Stimulated activated CD8-positive, alpha-beta memory T cell treated with anti-CD3 and anti-CD28 coated beads, Interleukin-7, amount 100 ng/mL, for 24 hours (primary cell): ENCODE data around the gene DMD.

Experiments used
- DNase-seq: peaks from one replicate; pipeline ENCODE4 v3.0.0-alpha.2; 2020; ENCODE audit warnings: low read depth

The DMD gene

GRCh38 chrX:31170792-31171191 is 2040.6 kb downstream of the DMD start:
- no peak for DNase-seq

- DNase-seq: no peak
Observed at GRCh38 chrX:31168551-31168950, 2042.8 kb downstream of the DMD start.

DNA sequence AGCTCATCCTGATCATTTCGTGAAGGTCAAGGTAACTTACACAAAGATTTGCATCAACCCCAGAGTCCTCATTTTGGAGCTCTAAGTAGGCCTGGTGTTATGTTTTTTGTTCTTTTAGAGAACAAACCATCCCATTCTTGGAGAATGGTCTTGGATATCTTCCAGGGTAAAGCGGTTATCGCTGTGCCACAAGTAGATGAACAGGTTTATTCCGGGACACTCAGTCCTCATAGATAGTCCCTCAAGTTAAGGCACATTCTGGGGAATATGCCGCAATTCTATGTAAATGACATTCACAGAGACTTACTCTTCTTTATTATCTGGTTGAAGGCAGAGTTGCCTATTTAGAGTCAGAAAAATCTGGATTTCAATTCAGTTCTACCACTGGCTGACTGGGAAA is 2044.5 kb downstream of the DMD start:
- DNase-seq: no peak

DNA sequence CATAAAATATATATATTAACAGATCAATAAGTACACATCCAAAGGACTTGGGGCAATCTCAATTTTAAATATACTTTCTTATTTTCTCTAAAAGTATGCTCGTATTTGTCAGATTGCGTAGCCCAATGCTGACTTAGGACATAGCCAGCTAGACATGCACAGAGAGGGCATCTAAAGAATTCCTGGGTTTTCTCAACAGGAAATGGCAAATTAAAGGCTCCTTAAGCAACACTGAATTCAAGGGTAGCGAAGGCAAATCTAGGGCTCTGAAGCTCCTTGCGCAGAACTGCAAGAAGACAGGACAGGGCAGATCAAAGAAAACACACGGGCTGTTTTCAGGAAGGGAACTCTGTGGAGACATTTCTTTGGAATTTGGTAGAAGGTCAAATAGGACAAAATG is 2044.9 kb downstream of the DMD start:
- DNase-seq: no peak

GRCh38 chrX:31165241-31166035 is 2045.9 kb downstream of the DMD start:
- no peak for DNase-seq

- no peak for DNase-seq
Observed at GRCh38 chrX:31154946-31155345, 2056.4 kb downstream of the DMD start.

GRCh38 chrX:31153475-31154047 is 2057.8 kb downstream of the DMD start:
- no peak for DNase-seq

DNA sequence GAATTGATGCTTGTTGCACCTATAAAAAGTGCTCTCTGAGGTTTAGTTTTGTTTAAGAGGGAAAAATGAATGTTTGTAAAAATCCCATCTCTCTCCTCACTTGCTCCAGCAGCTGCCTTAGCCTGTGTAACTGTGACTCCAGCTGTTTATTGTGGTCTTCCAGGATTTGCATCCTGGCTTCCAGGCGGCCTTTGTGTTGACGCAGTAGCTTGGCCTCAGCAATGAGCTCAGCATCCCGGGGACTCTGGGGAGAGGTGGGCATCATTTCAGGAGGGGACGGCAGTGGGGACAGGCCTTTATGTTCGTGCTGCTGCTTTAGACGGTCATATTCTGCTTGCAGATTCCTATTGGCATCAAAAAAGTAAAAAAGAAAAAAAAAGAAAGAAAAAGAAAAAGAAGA is 2064.2 kb downstream of the DMD start:
- no peak for DNase-seq

- no peak for DNase-seq
Observed at GRCh38 chrX:31139961-31140360, 2071.4 kb downstream of the DMD start.

GRCh38 chrX:31138124-31138523 is 2073.2 kb downstream of the DMD start:
- DNase-seq: no peak

DNA sequence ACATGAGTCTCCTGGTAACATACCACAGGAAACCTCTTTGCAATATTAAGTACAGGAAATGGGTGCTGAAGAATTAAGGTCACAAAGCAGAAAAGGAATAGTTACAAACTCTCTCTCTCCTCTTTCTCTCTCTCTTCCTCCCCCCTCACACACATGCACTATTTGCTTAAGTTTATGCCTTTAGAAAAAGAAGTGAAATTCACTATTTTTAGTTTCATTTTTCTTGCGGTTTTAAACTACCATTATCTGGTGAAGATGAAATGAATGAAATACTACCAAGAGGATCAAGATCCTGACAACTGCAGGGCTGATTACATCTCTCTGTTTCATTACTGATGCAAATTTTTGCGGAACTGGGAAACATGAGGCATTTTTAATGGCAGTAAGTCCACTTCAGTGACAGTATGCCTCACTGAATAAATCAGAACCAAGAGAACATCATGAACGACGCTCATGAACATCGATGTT is 2075.2 kb downstream of the DMD start:
- no peak for DNase-seq

DNA sequence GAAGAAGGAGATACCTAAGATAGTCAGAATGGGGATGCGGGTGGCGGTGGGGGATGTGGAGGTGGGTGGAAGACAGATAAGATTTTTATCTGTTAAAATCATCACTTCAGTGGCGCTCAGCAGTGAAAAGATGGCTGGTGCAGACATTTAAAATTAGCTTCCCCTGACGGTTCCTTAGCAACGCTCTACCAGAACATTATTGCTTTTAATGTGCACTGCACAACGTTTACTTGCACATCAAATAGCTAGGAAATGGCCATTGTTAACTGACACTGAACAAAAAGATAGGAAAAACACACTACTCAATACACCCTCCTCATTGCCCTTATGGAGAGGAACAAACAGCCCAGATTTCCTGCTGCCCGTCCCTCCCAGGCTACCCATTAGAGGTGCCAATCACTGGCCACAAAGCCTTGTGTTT is 2078.5 kb downstream of the DMD start:
- no peak for DNase-seq

- no peak for DNase-seq
Observed at GRCh38 chrX:31130457-31131220, 2080.7 kb downstream of the DMD start.

DNA sequence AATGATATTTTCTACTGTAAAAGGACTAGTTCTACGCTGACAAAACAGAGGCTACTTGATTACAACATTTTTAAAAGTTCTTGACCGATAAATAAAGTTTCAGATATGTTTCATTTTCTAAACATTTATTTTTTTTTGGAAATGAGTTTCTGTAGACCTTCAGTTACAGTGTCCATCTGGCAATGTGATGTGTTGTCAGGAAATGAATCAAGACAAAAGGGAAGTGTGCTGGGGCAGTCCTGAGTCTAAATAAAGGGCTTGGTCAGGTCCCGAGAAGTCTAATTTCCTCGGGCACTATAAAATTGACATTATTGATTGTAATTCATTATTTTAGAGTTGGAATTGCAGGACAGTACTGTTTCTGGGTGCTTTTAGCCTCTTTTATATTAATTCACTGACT is 2082.5 kb downstream of the DMD start:
- no peak for DNase-seq

DNA sequence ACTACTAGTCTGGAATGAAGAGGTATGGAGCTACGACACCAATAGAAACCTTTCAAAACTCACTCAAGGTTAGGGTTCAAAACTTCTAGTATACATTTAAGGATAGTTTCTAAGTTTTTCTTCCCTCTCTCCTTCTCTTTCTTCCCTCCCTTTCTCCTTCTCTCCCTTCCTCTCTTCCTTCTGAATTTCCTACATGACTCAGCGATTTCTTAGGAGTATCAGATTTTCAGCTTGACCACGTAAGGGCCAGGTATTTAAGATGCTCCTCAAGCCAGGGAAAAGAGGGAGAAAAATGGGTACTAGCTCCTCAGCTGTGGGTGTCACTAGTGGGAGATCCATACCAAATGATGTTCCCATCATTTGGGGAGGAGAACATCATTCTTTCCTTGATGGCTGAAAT is 2083.6 kb downstream of the DMD start:
- DNase-seq: no peak

DNA sequence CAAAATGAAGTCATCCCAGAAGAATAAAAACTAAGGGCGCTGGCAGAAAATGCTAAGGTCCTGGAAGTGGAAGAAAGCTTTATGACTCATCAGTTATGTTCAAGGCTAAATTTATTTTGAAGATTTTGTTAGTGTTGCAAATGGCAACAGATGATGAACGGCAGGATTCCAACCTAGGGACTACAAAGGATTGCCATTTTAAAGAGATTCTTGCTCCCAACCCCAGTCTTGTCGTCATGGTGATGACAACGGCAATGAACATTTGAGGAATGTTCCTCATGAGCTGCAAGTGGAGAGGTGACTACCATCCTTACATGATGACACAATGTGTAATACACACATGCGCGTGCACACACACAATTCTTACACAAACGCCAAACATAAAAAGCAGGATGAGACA is 2085.1 kb downstream of the DMD start:
- no peak for DNase-seq

GRCh38 chrX:31124536-31124935 is 2086.8 kb downstream of the DMD start:
- no peak for DNase-seq

DNA sequence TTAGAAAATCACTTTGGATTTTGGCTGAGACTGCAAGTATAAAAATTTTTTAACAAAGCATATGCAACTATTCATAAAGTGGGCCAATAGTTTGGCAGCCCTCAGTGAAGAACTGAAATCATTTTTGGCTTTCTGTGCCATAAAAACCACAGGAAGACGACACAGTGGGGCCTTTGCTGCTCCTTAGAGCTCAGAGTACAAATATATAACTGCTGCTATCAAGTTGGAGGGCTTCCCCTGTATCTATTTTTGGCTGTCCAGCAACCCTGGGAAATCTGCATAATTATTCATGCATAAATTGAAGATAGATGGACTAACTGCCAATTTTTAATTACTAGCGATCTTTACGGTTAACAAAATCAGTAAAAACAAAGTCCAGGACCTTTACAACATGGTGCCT is 2088.0 kb downstream of the DMD start:
- DNase-seq: no peak

DNA sequence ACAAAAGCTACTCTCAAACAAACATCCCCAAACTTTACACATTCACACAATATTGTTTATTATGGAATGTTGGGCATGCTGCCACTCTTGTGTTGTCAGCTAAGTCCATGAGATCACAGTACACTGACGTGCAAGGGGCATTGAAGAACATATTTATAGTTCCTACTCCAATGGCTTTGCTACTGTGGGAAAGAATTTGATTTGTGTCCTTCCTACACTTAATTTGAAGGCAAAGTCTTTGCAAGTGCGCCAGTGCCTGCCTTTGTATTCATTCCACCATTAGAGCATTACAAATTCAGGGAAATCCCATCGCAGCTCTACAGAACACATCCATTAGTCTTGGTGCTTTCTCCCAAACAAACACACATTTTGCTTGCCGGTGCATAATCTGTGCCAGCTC is 2094.1 kb downstream of the DMD start:
- DNase-seq: no peak

- DNase-seq: no peak
Observed at GRCh38 chrX:31115398-31115797, 2096.0 kb downstream of the DMD start.

DNA sequence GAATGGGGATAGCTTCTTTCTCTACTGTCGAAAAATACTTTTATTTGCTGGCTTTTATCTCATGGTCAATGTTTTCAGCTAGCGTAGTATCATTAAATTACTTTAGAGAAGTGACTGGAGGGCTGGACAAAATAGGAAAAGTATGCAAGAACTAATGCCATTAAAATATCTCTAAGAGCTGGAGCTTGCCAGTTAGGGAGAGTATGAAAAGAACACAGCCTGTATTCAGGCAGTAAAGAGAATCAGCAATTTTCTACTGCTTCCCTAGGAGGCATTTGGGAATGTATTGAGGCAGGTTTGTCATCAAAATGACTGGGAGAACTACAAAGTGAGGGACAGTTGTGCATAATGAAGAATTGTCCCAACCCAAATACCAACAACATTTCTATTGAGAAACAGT is 2096.5 kb downstream of the DMD start:
- no peak for DNase-seq

GRCh38 chrX:31112226-31112999 is 2098.9 kb downstream of the DMD start:
- DNase-seq: no peak
